Measurements from ENCODE around the gene IBA57. TPM values are rescaled to one million over a fixed set of nuclear protein-coding genes. Genes with fewer than 3 reads are reported as not detected.

The IBA57 gene
- total and polyA plus RNA-seq, 2 of the 8 experiments (the other 6 are each of a cell fraction or from before 2014, with no cell fraction given) = 2.6 to 5.9 TPM

GRCh38 chr1:228145463-228146416, 19.9 kb upstream of the IBA57 start:
- no peak overlapping the region for H2BK120ac ChIP-seq (replicated peaks; ENCODE audit: low read depth, low read length)
- POLR2A ChIA-PET (ENCODE audit: partially characterized antibody) = interaction anchor here (1.0 to 1.8 kb wide), 2 partner anchors 19 to 20 kb away, joined by 3 to 7 read pairs; partner anchors contain the start of gene IBA57
- CTCF ChIA-PET (ENCODE audit: partially characterized antibody) = interaction anchor here (1.4 to 1.7 kb wide), 2 partner anchors 15 to 18 kb away, joined by 3 to 5 read pairs; no protein-coding TSS in a partner anchor

More at GRCh38 chr1:228145463-228146416, 19.9 kb upstream of the IBA57 start:
- H3K23ac ChIP-seq (ENCODE audit: insufficient read length) = no peak overlapping the region
- DNase-seq (ENCODE audit: low read depth in 1 of 2, low spot score in 2 of 2) (no peak), FAIRE-seq (no peak)
- H3K36me3 ChIP-seq (ENCODE audit: control insufficient read depth in 2 of 4, insufficient read depth in 4 of 4, low read length in 3 of 4) = no peaks in the 10 kb centered on the region
- H2BK12ac ChIP-seq (ENCODE audit: low read depth, low read length) = no peak overlapping the region
- no peak overlapping the region for H3K4me2 ChIP-seq (ENCODE audit: insufficient read depth in 1 of 2, low read depth in 2 of 2, low read length in 2 of 2)
- no peak overlapping the region for H3K9ac ChIP-seq (replicated peaks in 1 of 4; ENCODE audit: extremely low read depth in 1 of 4, low read depth in 3 of 4, low read length in 3 of 4)
- H2AK5ac ChIP-seq (ENCODE audit: low read depth, low read length) = no peak overlapping the region
- H4K5ac ChIP-seq (ENCODE audit: insufficient read length, low read depth, low read length) = no peak overlapping the region
- H3K9me3 ChIP-seq (ENCODE audit: insufficient read depth in 2 of 2, low read depth in 1 of 2, low read length in 1 of 2) = no peaks in the 10 kb centered on the region
- no peak overlapping the region for H3K27ac ChIP-seq (ENCODE audit: low read depth, low read length)
- H4K20me1 ChIP-seq (replicated peaks in 1 of 2; ENCODE audit: control insufficient read depth in 1 of 2, insufficient read depth in 2 of 2, low read length in 2 of 2) = peaks cover 8 to 28% of the 10 kb centered on the region in 2 experiments
- no peak overlapping the region for H3K4me3 ChIP-seq (ENCODE audit: extremely low read depth in 1 of 4, insufficient read depth in 2 of 4, low read depth in 3 of 4, low read length in 4 of 4)
- no peak overlapping the region for H2BK5ac ChIP-seq (ENCODE audit: low read depth, low read length)
- 92% methylated on average over 19 of the region's 31 CpGs; no CpG with 5 or more reads in 1 of the 2 experiments for WGBS, 2 experiments (ENCODE audit: extremely low coverage in 1 of 2, insufficient coverage in 1 of 2, insufficient read length in 1 of 2, insufficient replicate concordance in 2 of 2, low coverage in 1 of 2, low lambda C conversion rate in 2 of 2, missing lambda C conversion rate in 1 of 2)
- H3K79me1 ChIP-seq (ENCODE audit: low read depth, low read length) = peaks cover 23% of the 10 kb centered on the region
- no peak overlapping the region for H3K4ac ChIP-seq (replicated peaks; ENCODE audit: insufficient read length, low read depth, low read length)
- H4K91ac ChIP-seq (replicated peaks; ENCODE audit: insufficient read length, low read length) = no peak overlapping the region
- H4K8ac ChIP-seq (ENCODE audit: extremely low read depth, insufficient read depth, low read length) = no peak overlapping the region
- no peaks in the 10 kb centered on the region for H3K27me3 ChIP-seq (replicated peaks in 1 of 4; ENCODE audit: control insufficient read depth in 3 of 4, extremely low read depth in 1 of 4, insufficient read depth in 3 of 4, low read length in 3 of 4)
- TF ChIP-seq SP1 (IDR thresholded peaks at IDR 0.05; ENCODE audit: low read depth, low read length) (no peak), JUND (IDR thresholded peaks at IDR 0.05; ENCODE audit: low read length) (no peak), MAX (IDR thresholded peaks at IDR 0.05) (no peak), JUN (IDR thresholded peaks at IDR 0.05; ENCODE audit: low read depth, low read length) (no peak), GABPA (IDR thresholded peaks at IDR 0.05; ENCODE audit: borderline replicate concordance, insufficient read depth, low read length) (no peak), CBX8 (IDR thresholded peaks at IDR 0.05; ENCODE audit: borderline replicate concordance, low read depth, low read length) (no peak)
- H3K56ac ChIP-seq (replicated peaks; ENCODE audit: insufficient read length, low read depth, low read length) = no peak overlapping the region
- H2BK20ac ChIP-seq (ENCODE audit: low read length) = no peak overlapping the region
- peaks cover 0 to 19% (median 11%) of the 10 kb centered on the region in 4 experiments; a peak in 5 of 7 replicates for H3K4me1 ChIP-seq (replicated peaks in 1 of 4; ENCODE audit: control insufficient read depth in 3 of 4, insufficient read depth in 4 of 4, low read length in 3 of 4)
- H2BK15ac ChIP-seq (ENCODE audit: low read length) = no peak overlapping the region
- H3K18ac ChIP-seq (ENCODE audit: extremely low read depth, low read length) = no peak overlapping the region
- H2AFZ ChIP-seq (ENCODE audit: low read length) = no peak overlapping the region
- H3K14ac ChIP-seq (ENCODE audit: insufficient read length) = no peak overlapping the region
- peaks cover 0 to 41% of the 10 kb centered on the region in 2 experiments; a peak in 3 of 4 replicates for H3K79me2 ChIP-seq (ENCODE audit: control insufficient read depth in 1 of 2, insufficient read depth in 2 of 2, low read length in 2 of 2)
- H3K23me2 ChIP-seq (ENCODE audit: low read depth, low read length) = peaks cover 3% of the 10 kb centered on the region; the same call in 1 of the 2 replicates
